Caco-2 (cell line): ENCODE results near the gene HECTD1. TPM values are rescaled to one million over a fixed set of nuclear protein-coding genes. Genes with fewer than 3 reads are reported as not detected.
A peak's percentile ranks its signal among the peaks of the same experiment; 100 is the strongest.
"Not testable (repeated sequence)": the region's sequence is repeated elsewhere in the genome, so short reads cannot be mapped to it uniquely, and the experiment has no call there.

ENCODE experiments used
- BruUV-seq: library from RNA; stranded (reverse); fragments of 400-500 nt; replicated peaks from 2 replicates; lab custom pipeline; 2021; lab: Mats Ljungman, UMichigan
- CTCF ChIA-PET: fragments of 300-600 bp; sonication (Branson Sonifier 250); formaldehyde crosslinking; loops from one replicate; lab custom pipeline; 2022; ENCODE audit warnings: antibody characterized with exemption; lab: Charles Lee
- POLR2A ChIA-PET: fragments of 300-600 bp; sonication (Branson Sonifier 250); formaldehyde crosslinking; loops from one replicate; lab custom pipeline; 2022; ENCODE audit warnings: antibody characterized with exemption; lab: Charles Lee
- DNase-seq, 2 experiments: peaks; one replicate each; pipeline versions ENCODE4 v3.0.0 to v3.0.0-alpha.2; 2020 to 2022
- H3K27me3 ChIP-seq: replicated peaks from 2 replicates; pipeline ENCODE4 v1.6.0; 2011; ENCODE audit warnings: low read length; ENCODE audit not compliant: control insufficient read depth, insufficient read depth
- H3K36me3 ChIP-seq: 2 replicates; pipeline ENCODE4 v1.5.1; 2011; ENCODE audit warnings: low read length; ENCODE audit not compliant: control insufficient read depth, insufficient read depth
- H3K4me1 ChIP-seq: fragments of 250-450 bp; sonication (Bioruptor Pico); 2 replicates; pipeline ENCODE4 v1.5.1; 2020; ENCODE audit warnings: mild to moderate bottlenecking
- H3K4me3 ChIP-seq: 2 replicates; pipeline ENCODE4 v1.5.1; 2011; ENCODE audit warnings: low read depth, mild to moderate bottlenecking, control low read depth, low read length
- H3K9me3 ChIP-seq: fragments of 250-450 bp; sonication (Bioruptor Pico); 2 replicates; pipeline ENCODE4 v1.5.1; 2020; ENCODE audit warnings: mild to moderate bottlenecking, moderate library complexity
- H3K27ac Mint-ChIP-seq: one replicate; pipeline ENCODE4 v1.8.0; 2022; ENCODE audit warnings: mixed read lengths; ENCODE audit not compliant: unreplicated experiment
- H3K27me3 Mint-ChIP-seq: one replicate; pipeline ENCODE4 v1.8.0; 2022; ENCODE audit warnings: mixed read lengths; ENCODE audit not compliant: insufficient read depth, unreplicated experiment
- H3K36me3 Mint-ChIP-seq: one replicate; pipeline ENCODE4 v1.8.0; 2022; ENCODE audit warnings: mild to moderate bottlenecking, mixed read lengths; ENCODE audit not compliant: insufficient read depth, unreplicated experiment
- H3K4me1 Mint-ChIP-seq: one replicate; pipeline ENCODE4 v1.8.0; 2022; ENCODE audit warnings: low read depth, mixed read lengths; ENCODE audit not compliant: unreplicated experiment
- H3K4me3 Mint-ChIP-seq: one replicate; pipeline ENCODE4 v1.8.0; 2022; ENCODE audit warnings: mild to moderate bottlenecking, moderate library complexity, mixed read lengths; ENCODE audit not compliant: unreplicated experiment
- H3K9me3 Mint-ChIP-seq: one replicate; pipeline ENCODE4 v1.8.0; 2022; ENCODE audit warnings: mixed read lengths; ENCODE audit not compliant: unreplicated experiment
- CTCF ChIP-seq, 2 experiments: fragments of 200-600 bp in 1 of 2; IDR thresholded peaks; 1 replicate in 1 of 2; 2 replicates in 1 of 2; pipeline versions ENCODE4 v1.5.1 to v1.8.0; 2011 to 2022; ENCODE audit warnings: antibody characterized with exemption in 1 of 2, control low read depth in 1 of 2, inconsistent platforms in 1 of 2, low read depth in 1 of 2, low read length in 1 of 2, mild to moderate bottlenecking in 1 of 2, moderate library complexity in 1 of 2; ENCODE audit not compliant: insufficient read depth in 1 of 2, severe bottlenecking in 1 of 2, unreplicated experiment in 1 of 2
- intact Hi-C: fragments of 100-400 bp; cut with micrococcal nuclease; formaldehyde crosslinking; loops from one replicate; pipeline ENCODE4 v1.10.0; 2022; ENCODE audit not compliant: unreplicated experiment
- total RNA-seq: library from RNA; stranded (reverse); gene quantifications from 2 replicates; pipeline ENCODE4 v1.2.3, GENCODE V29; 2022

Gene HECTD1
- total RNA-seq, 1 experiment from 2014 or later = 146 TPM

GRCh38 chr14:31093884-31094839 lies 113.4 kb downstream of the HECTD1 start:
- not testable (repeated sequence) for H3K27me3 ChIP-seq, H3K4me3 Mint-ChIP-seq

GRCh38 chr14:31092160-31092708 lies 115.4 kb downstream of the HECTD1 start:
- ChIA-PET CTCF (interaction anchor here (1.7 kb wide), 1 partner anchor 218 kb away, joined by 5 read pairs; the partner anchor contains the start of gene COCH), POLR2A (interaction anchor here (1.2 kb wide), 1 partner anchor 66 kb away, joined by 4 read pairs; the partner anchor contains the start of genes AP4S1 and STRN3)
- Mint-ChIP-seq H3K27me3 (no peaks in the 10 kb centered on the region), H3K4me3 (peak overlapping the region; percentile 17), H3K4me1 (peaks cover 26% of the 10 kb centered on the region), H3K36me3 (peaks cover 12% of the 10 kb centered on the region), H3K27ac (no peak overlapping the region), H3K9me3 (no peaks in the 10 kb centered on the region)
- Histone ChIP-seq H3K27me3 (no peaks in the 10 kb centered on the region), H3K4me3 (no peak overlapping the region), H3K36me3 (no peaks in the 10 kb centered on the region), H3K4me1 (peaks cover 18% of the 10 kb centered on the region; the same call in 1 of the 2 replicates), H3K9me3 (no peaks in the 10 kb centered on the region)
- intact Hi-C loops = no loop called here
- no TSS peak for BruUV-seq
- no peak for TF ChIP-seq CTCF (IDR thresholded peaks at IDR 0.05; ENCODE audit: insufficient read depth in 1 of 2, low read depth in 1 of 2, low read length in 1 of 2, severe bottlenecking in 1 of 2, unreplicated experiment in 1 of 2)
- DNase-seq = no peak

More at GRCh38 chr14:31093884-31094839, 113.4 kb downstream of the HECTD1 start:
- H3K9me3 ChIP-seq, H3K9me3 Mint-ChIP-seq, H3K27me3 Mint-ChIP-seq, H3K36me3 ChIP-seq, H3K4me3 ChIP-seq, CTCF ChIA-PET, DNase-seq, intact Hi-C loops, POLR2A ChIA-PET, BruUV-seq, H3K27ac Mint-ChIP-seq: not testable (repeated sequence)
- peaks cover 18% of the 10 kb centered on the region; the same call in 1 of the 2 replicates for H3K4me1 ChIP-seq
- peaks cover 27% of the 10 kb centered on the region for H3K36me3 Mint-ChIP-seq
- peaks cover 32% of the 10 kb centered on the region for H3K4me1 Mint-ChIP-seq

- Mint-ChIP-seq H3K36me3 (peaks cover 4% of the 10 kb centered on the region), H3K27ac (peak overlapping the region; percentile 64), H3K4me3 (peak overlapping the region; percentile 17), H3K4me1 (peaks cover 21% of the 10 kb centered on the region), H3K27me3 (no peaks in the 10 kb centered on the region), H3K9me3 (no peaks in the 10 kb centered on the region)
- H3K36me3 ChIP-seq = no peaks in the 10 kb centered on the region
- DNase-seq = peak in 1 of 2 experiments; percentile 36
- CTCF ChIA-PET = interaction anchor here (0.5 to 1.7 kb wide), 6 partner anchors 30 to 263 kb away, joined by 3 to 5 read pairs (median 4); partner anchors contain the start of genes COCH and STRN3
- no peak for TF ChIP-seq CTCF (IDR thresholded peaks at IDR 0.05; ENCODE audit: insufficient read depth in 1 of 2, low read depth in 1 of 2, low read length in 1 of 2, severe bottlenecking in 1 of 2, unreplicated experiment in 1 of 2)
- H3K27me3 ChIP-seq = no peaks in the 10 kb centered on the region
- intact Hi-C loops = no loop called here
- BruUV-seq = no TSS peak
- H3K4me3 ChIP-seq = no peak overlapping the region
- no peaks in the 10 kb centered on the region for H3K9me3 ChIP-seq
- H3K4me1 ChIP-seq = peaks cover 18% of the 10 kb centered on the region; the same call in 1 of the 2 replicates
- POLR2A ChIA-PET = interaction anchor here (1.2 kb wide), 1 partner anchor 65 kb away, joined by 5 read pairs; the partner anchor contains the start of gene STRN3
Observed at GRCh38 chr14:31090883-31091764, 116.5 kb downstream of the HECTD1 start.

GRCh38 chr14:31086466-31086865 lies 121.1 kb downstream of the HECTD1 start:
- H3K9me3 Mint-ChIP-seq, POLR2A ChIA-PET, H3K27me3 ChIP-seq, DNase-seq, intact Hi-C loops, H3K4me3 ChIP-seq, H3K9me3 ChIP-seq, H3K36me3 Mint-ChIP-seq, H3K27me3 Mint-ChIP-seq, H3K36me3 ChIP-seq, BruUV-seq, CTCF ChIA-PET, H3K4me3 Mint-ChIP-seq, H3K27ac Mint-ChIP-seq: not testable (repeated sequence)
- peaks cover 13% of the 10 kb centered on the region; the same call in 1 of the 2 replicates for H3K4me1 ChIP-seq
- H3K4me1 Mint-ChIP-seq = peaks cover 11% of the 10 kb centered on the region
